Measurements from ENCODE around the gene ADARB2.

- TF ChIP-seq CTCF (IDR thresholded peaks at IDR 0.05; ENCODE audit: low read depth, low read length, missing input control) (no peak), GABPA (IDR thresholded peaks at IDR 0.05 in 1 of 2, conservative IDR thresholded peaks at IDR 0.05 in 1 of 2) (no peak), SP1 (IDR thresholded peaks at IDR 0.05) (no peak), JUND (IDR thresholded peaks at IDR 0.05) (no peak), ATF3 (IDR thresholded peaks at IDR 0.05) (no peak), YY1 (IDR thresholded peaks at IDR 0.05) (no peak), MAX (IDR thresholded peaks at IDR 0.05) (no peak), REST (IDR thresholded peaks at IDR 0.05) (no peak), TAF1 (conservative IDR thresholded peaks at IDR 0.05) (no peak), NR2F2 (IDR thresholded peaks at IDR 0.05) (no peak), ZBTB33 (IDR thresholded peaks at IDR 0.05) (no peak), HNF4G (IDR thresholded peaks at IDR 0.05) (no peak)
These were observed 215.1 kb downstream of the ADARB2 start for GRCh38 chr10:1522237-1522636.
